Stimulated activated CD8-positive, alpha-beta memory T cell treated with anti-CD3 and anti-CD28 coated beads, Interleukin-12 subunit alpha, Interleukin-12 subunit beta, amount 100 ng/mL, for 4 hours (primary cell): ENCODE measurements around the gene LDAF1.
"Not testable (repeated sequence)": the region's sequence is repeated elsewhere in the genome, so short reads cannot be mapped to it uniquely, and the experiment has no call there.

Source experiments
- DNase-seq: peaks from one replicate; pipeline ENCODE4 v3.0.0-alpha.2; 2020; ENCODE audit warnings: low read depth

Gene LDAF1

GRCh38 chr16:21162661-21163151 lies 4.2 kb downstream of the LDAF1 start:
- DNase-seq, result no peak

- DNase-seq, result no peak
Observed at GRCh38 chr16:21163576-21163975, 5.1 kb downstream of the LDAF1 start.

GRCh38 chr16:21164521-21165168 lies 6.2 kb downstream of the LDAF1 start:
- no peak for DNase-seq

GRCh38 chr16:21166561-21166961 lies 8.1 kb downstream of the LDAF1 start:
- no peak for DNase-seq

GRCh38 chr16:21167360-21167759 lies 8.9 kb downstream of the LDAF1 start:
- no peak for DNase-seq

GRCh38 chr16:21167929-21168602 lies 9.6 kb downstream of the LDAF1 start:
- no peak for DNase-seq

GRCh38 chr16:21169249-21169981 lies 10.9 kb downstream of the LDAF1 start:
- DNase-seq, result no peak

GRCh38 chr16:21170116-21170515 lies 11.6 kb downstream of the LDAF1 start:
- not testable (repeated sequence) for DNase-seq

- DNase-seq, result no peak
Observed at GRCh38 chr16:21172650-21173049, 14.2 kb downstream of the LDAF1 start.

- DNase-seq, result no peak
Observed at GRCh38 chr16:21175397-21175796, 16.9 kb downstream of the LDAF1 start.

GRCh38 chr16:21179126-21179982 lies 20.9 kb downstream of the LDAF1 start:
- no peak for DNase-seq

- DNase-seq, result no peak
Observed at GRCh38 chr16:21179983-21180365, 21.5 kb downstream of the LDAF1 start.

- DNase-seq, result no peak
Observed at GRCh38 chr16:21183995-21184394, 25.5 kb downstream of the LDAF1 start.

- DNase-seq, result no peak
Observed at GRCh38 chr16:21184834-21185233, 26.4 kb downstream of the LDAF1 start.

- no peak for DNase-seq
Observed at GRCh38 chr16:21185659-21186325, 27.3 kb downstream of the LDAF1 start.

- no peak for DNase-seq
Observed at GRCh38 chr16:21186326-21186691, 27.8 kb downstream of the LDAF1 start.

GRCh38 chr16:21189311-21189710 lies 30.8 kb downstream of the LDAF1 start:
- DNase-seq, result no peak

- no peak for DNase-seq
Observed at GRCh38 chr16:21190013-21190412, 31.5 kb downstream of the LDAF1 start.

- DNase-seq, result no peak
Observed at GRCh38 chr16:21190599-21190998, 32.1 kb downstream of the LDAF1 start.

- DNase-seq, result no peak
Observed at GRCh38 chr16:21192991-21193390, 34.5 kb downstream of the LDAF1 start.

- DNase-seq, result no peak
Observed at GRCh38 chr16:21194771-21195301, 36.4 kb downstream of the LDAF1 start.
